Muscle layer of colon (tissue), 2 donors: ENCODE measurements around the gene SOS2.

Experiments
- H3K27ac ChIP-seq: one replicate; pipeline ENCODE4 v1.7.0; 2013; ENCODE audit warnings: low read depth, mild to moderate bottlenecking, low read length, moderate library complexity
- H3K27me3 ChIP-seq, 2 donors: one replicate each; pipeline ENCODE4 v1.7.0; 2013; ENCODE audit warnings: low read length in 2 of 2, mild to moderate bottlenecking in 2 of 2; ENCODE audit not compliant: insufficient read depth in 2 of 2, control insufficient read depth in 1 of 2
- H3K36me3 ChIP-seq: one replicate; pipeline ENCODE4 v1.7.0; 2013; ENCODE audit warnings: mild to moderate bottlenecking, low read length; ENCODE audit not compliant: insufficient read depth
- H3K4me1 ChIP-seq: one replicate; pipeline ENCODE4 v1.7.0; 2013; ENCODE audit warnings: mild to moderate bottlenecking, low read length; ENCODE audit not compliant: insufficient read depth
- H3K4me3 ChIP-seq, 2 donors: one replicate each; pipeline ENCODE4 v1.7.0; 2013; ENCODE audit warnings: low read length in 2 of 2, low read depth in 1 of 2, mild to moderate bottlenecking in 1 of 2, moderate library complexity in 1 of 2
- H3K9ac ChIP-seq: one replicate; pipeline ENCODE4 v1.7.0; 2013; ENCODE audit warnings: low read length
- H3K9me3 ChIP-seq: one replicate; pipeline ENCODE4 v1.7.0; 2013; ENCODE audit warnings: mild to moderate bottlenecking, low read length
- donor health status: abdominal sarcoma.
- donor health status: Adenocarcinoma of cecum.

SOS2 gene

GRCh38 chr14:50093496-50093895 lies 137.9 kb downstream of the SOS2 start:
- Histone ChIP-seq H3K36me3 (no peaks in the 10 kb centered on the region), H3K27me3 (no peaks in the 10 kb centered on the region), H3K9me3 (no peaks in the 10 kb centered on the region), H3K4me1 (no peaks in the 10 kb centered on the region), H3K4me3 (no peak overlapping the region), H3K9ac (no peak overlapping the region), H3K27ac (no peak overlapping the region)

DNA sequence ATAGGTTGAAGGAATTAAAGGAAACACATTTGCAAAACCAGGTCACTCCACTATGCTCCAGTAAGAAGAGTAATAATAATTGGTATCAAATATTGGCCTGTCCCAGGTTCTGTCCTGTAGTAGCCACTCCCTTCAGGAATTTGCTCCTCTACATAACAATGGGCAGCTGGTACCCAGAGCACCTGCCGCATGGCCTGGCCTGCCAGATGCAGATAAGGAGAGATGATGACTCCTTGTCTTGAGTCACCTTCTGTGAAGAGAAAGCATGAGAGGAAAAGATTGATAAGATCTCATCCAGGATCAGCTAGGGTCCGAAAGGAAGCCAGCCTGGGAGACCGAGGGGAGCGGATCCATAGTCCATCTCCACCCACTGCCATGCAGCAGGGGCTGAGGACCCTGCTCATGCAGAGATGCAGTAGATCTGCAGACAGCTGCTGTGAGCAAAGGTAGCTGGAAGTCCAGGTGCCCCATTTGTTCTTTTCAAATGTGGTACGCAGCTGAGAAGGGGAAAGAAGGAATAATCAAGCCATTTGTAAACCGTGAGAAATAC lies 139.3 kb downstream of the SOS2 start:
- H3K4me1 ChIP-seq: no peaks in the 10 kb centered on the region
- H3K4me3 ChIP-seq: no peak overlapping the region
- no peak overlapping the region for H3K9ac ChIP-seq
- H3K9me3 ChIP-seq: no peaks in the 10 kb centered on the region
- no peaks in the 10 kb centered on the region for H3K27me3 ChIP-seq
- H3K36me3 ChIP-seq: no peaks in the 10 kb centered on the region
- H3K27ac ChIP-seq: no peak overlapping the region

- H3K4me1 ChIP-seq: no peaks in the 10 kb centered on the region
- H3K36me3 ChIP-seq: no peaks in the 10 kb centered on the region
- H3K27ac ChIP-seq: no peak overlapping the region
Measured at GRCh38 chr14:50091240-50091913, 140.0 kb downstream of the SOS2 start.

GRCh38 chr14:50089208-50089607 lies 142.2 kb downstream of the SOS2 start:
- Histone ChIP-seq H3K36me3 (no peaks in the 10 kb centered on the region), H3K27ac (no peak overlapping the region), H3K9me3 (no peaks in the 10 kb centered on the region), H3K4me3 (no peak overlapping the region), H3K9ac (no peak overlapping the region), H3K27me3 (no peaks in the 10 kb centered on the region), H3K4me1 (no peaks in the 10 kb centered on the region)

More at GRCh38 chr14:50091240-50091913, 140.0 kb downstream of the SOS2 start:
- Histone ChIP-seq H3K9me3 (no peaks in the 10 kb centered on the region), H3K27me3 (no peaks in the 10 kb centered on the region), H3K9ac (no peak overlapping the region), H3K4me3 (no peak overlapping the region)

DNA sequence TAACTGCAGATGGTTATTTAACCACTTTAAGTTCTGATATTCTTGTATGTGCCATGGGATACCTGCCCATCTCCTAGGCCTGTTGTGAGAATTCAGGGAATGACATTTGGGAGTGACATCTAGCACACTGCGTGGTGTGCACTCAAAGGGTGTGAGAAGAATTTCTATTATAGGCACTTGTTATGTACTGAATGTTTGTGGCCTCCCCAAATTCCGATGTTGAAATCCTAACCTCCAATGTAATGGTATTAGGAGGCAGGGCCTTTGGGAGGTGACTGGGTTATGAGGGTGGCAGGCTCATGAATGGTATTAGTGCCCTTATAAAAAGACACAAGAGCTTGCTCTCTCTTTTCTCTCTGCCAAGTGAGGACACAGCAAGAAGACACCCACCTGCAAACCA lies 142.6 kb downstream of the SOS2 start:
- H3K4me3 ChIP-seq: no peak overlapping the region
- no peaks in the 10 kb centered on the region for H3K36me3 ChIP-seq
- H3K9me3 ChIP-seq: no peaks in the 10 kb centered on the region
- H3K27ac ChIP-seq: no peak overlapping the region
- no peak overlapping the region for H3K9ac ChIP-seq
- no peaks in the 10 kb centered on the region for H3K27me3 ChIP-seq
- no peaks in the 10 kb centered on the region for H3K4me1 ChIP-seq

DNA sequence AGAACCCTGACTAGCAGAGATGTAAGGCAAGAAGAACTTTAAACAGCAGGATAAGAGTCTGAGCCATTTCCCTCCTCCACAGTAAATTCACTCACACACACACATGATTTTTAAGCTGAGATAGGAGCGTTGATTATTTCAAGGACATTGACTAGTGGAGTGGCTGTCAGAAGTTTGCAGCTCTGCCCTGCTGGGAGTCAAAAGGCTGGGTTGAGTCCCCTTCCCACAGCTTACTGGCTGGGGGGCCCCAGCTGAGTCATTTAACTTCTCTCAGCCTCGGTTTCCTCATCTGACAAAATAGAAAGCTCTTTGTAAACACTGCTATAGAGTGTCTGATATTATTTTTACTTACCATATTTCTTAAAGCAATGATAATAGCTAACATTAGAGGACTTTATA lies 143.3 kb downstream of the SOS2 start:
- Histone ChIP-seq H3K27ac (no peak overlapping the region), H3K27me3 (no peaks in the 10 kb centered on the region), H3K4me1 (no peaks in the 10 kb centered on the region)

DNA sequence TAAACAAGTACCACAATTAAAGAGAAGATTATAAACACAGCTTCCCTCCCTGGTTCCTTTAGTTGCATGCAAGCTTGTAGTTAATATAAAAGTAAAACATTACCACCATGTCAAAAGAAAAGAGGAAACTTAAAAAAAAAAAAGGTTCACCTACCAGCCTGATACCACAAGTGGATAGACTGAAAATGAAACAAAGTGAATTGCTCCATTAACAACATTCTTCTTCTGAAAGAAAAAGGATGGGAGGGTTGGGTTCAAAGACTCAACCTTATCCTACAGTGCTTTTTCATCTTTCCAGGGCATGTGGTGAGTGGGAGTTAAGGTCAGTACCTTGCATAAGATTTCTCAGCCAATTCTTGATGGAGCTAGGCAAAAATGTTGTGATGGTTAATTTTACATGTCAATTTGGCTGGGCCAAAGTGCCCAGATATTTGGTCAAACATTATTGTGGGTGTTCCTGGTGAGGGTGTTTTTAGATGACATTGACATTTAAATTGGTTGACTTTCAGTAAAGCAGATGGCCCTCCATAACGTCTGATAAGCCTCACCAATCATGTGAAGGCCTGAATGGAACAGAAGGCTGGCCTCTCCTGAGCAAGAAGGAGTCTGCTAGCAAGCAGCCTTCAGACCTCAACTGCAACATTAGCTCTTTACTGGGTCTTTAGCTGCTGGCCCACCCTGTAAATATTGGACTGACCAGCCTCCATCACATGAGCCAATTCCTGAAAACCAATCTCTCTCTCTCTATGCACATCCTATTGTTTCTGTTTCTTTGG lies 143.8 kb downstream of the SOS2 start:
- Histone ChIP-seq H3K27ac (no peak overlapping the region), H3K9ac (no peak overlapping the region)

More for the DNA sequence above, 143.3 kb downstream of the SOS2 start:
- H3K9ac ChIP-seq: no peak overlapping the region
- H3K9me3 ChIP-seq: no peaks in the 10 kb centered on the region
- H3K36me3 ChIP-seq: no peaks in the 10 kb centered on the region
- H3K4me3 ChIP-seq: no peak overlapping the region

DNA sequence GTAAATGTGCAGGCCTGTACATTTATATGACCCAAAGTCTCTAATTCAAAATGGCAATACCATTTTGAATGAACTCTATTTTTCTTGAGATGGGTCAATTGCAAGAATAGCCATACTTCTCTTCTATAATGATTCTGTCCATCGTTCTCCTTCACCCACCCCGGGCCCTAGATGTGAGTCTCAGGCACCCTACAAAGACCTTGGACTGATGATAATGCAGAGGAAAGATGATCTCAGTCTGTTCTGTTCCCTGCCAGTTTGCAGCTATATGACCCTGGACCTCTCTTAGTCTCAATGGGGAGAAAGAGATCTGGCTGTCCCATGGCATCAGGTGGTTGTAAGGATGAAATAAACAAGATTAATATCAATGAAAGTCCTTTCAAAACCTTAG lies 145.1 kb downstream of the SOS2 start:
- Histone ChIP-seq H3K4me3 (no peak overlapping the region), H3K27ac (no peak overlapping the region), H3K9ac (no peak overlapping the region), H3K9me3 (no peaks in the 10 kb centered on the region), H3K4me1 (no peaks in the 10 kb centered on the region), H3K36me3 (no peaks in the 10 kb centered on the region), H3K27me3 (no peaks in the 10 kb centered on the region)

More for the DNA sequence above, 143.8 kb downstream of the SOS2 start:
- no peaks in the 10 kb centered on the region for H3K4me1 ChIP-seq
- no peaks in the 10 kb centered on the region for H3K9me3 ChIP-seq
- no peak overlapping the region for H3K4me3 ChIP-seq
- no peaks in the 10 kb centered on the region for H3K27me3 ChIP-seq
- H3K36me3 ChIP-seq: no peaks in the 10 kb centered on the region

DNA sequence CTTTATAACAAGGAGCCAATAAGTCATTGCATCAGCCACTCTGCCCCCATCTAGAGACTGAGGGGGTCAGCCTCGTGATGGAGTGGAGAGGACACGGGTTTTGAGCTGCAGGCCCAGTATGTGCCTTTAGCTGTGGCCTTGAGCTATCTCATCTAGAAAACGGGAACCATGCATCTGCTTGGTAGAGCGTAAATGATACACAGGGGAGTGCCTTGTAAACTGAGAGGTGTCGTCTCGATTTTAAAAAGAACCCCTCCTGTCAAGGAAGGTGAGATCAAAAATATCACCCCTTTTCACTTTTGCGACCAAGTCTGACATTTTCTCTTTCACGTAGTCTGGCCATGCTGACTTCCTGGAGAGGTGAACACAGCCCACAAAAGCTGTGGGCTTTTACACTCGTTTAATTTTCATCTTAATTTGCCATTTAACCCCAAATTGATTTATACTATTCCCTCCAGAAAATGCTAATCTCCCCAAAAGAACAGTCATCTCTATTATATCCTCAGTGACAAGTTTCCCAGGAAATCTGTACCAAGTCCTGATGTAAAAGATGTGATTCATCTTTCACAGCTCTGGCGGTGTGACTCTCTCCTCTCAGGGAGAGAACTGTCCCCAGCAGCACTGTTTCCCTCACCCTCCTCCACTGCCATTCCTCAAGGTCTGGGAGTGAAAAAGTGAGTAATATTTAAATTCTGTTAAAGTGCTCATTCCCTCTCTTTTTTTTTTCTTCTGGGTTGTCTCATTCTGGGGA lies 145.6 kb downstream of the SOS2 start:
- Histone ChIP-seq H3K27ac (no peak overlapping the region), H3K9ac (no peak overlapping the region), H3K36me3 (no peaks in the 10 kb centered on the region), H3K4me1 (no peaks in the 10 kb centered on the region), H3K27me3 (no peaks in the 10 kb centered on the region), H3K4me3 (no peak overlapping the region), H3K9me3 (no peaks in the 10 kb centered on the region)

GRCh38 chr14:50084666-50085065 lies 146.7 kb downstream of the SOS2 start:
- Histone ChIP-seq H3K27ac (no peak overlapping the region), H3K4me3 (no peak overlapping the region), H3K9me3 (no peaks in the 10 kb centered on the region), H3K36me3 (no peaks in the 10 kb centered on the region), H3K27me3 (no peaks in the 10 kb centered on the region), H3K9ac (no peak overlapping the region), H3K4me1 (no peaks in the 10 kb centered on the region)
